Panc1 (cell line): ENCODE measurements around the gene HLA-DRB5. TPM values are rescaled to one million over a fixed set of nuclear protein-coding genes. Genes with fewer than 3 reads are reported as not detected.

ENCODE experiments used
- ATAC-seq: fragments of 200-7000 bp; cut with Tn5 transposase; 2 replicates; pipeline ENCODE4 v1.9.1; 2020; ENCODE audit warnings: mild to moderate bottlenecking, moderate library complexity
- BruUV-seq: library from RNA; stranded (reverse); fragments of 400-500 nt; replicated peaks from 2 replicates; lab custom pipeline; 2021; lab: Mats Ljungman, UMichigan
- CTCF ChIA-PET: fragments of 300-600 bp; sonication (Branson Sonifier 250); formaldehyde crosslinking; loops from one replicate; lab custom pipeline; 2022; ENCODE audit warnings: antibody characterized with exemption; lab: Charles Lee
- POLR2A ChIA-PET: fragments of 300-600 bp; sonication (Branson Sonifier 250); formaldehyde crosslinking; loops from one replicate; lab custom pipeline; 2022; ENCODE audit warnings: antibody characterized with exemption; lab: Charles Lee
- DNase-seq: peaks from one replicate; pipeline ENCODE4 v3.0.0-alpha.2; 2010; ENCODE audit warnings: low read depth, low spot score
- H3K27ac ChIP-seq: 2 replicates; pipeline ENCODE4 v1.5.1; 2011; ENCODE audit warnings: mild to moderate bottlenecking, low read length, inconsistent platforms
- H3K27me3 ChIP-seq: fragments of 200-500 bp; sonication (Bioruptor generic); 2 replicates; pipeline ENCODE4 v1.6.0; 2014; ENCODE audit warnings: low read length, inconsistent platforms; ENCODE audit not compliant: control insufficient read depth, insufficient read depth
- H3K36me3 ChIP-seq: fragments of 200-500 bp; sonication (Bioruptor generic); 2 replicates; pipeline ENCODE4 v1.5.1; 2014; ENCODE audit warnings: inconsistent platforms, mild to moderate bottlenecking, low read length, moderate library complexity; ENCODE audit not compliant: control insufficient read depth, insufficient read depth
- H3K4me1 ChIP-seq: 2 replicates; pipeline ENCODE4 v1.5.1; 2011; ENCODE audit warnings: inconsistent platforms, mild to moderate bottlenecking, low read length, moderate library complexity; ENCODE audit not compliant: control insufficient read depth, insufficient read depth
- H3K4me3 ChIP-seq, 2 experiments: 2 replicates each; pipeline ENCODE4 v1.5.1; 2011 to 2012; ENCODE audit warnings: low read depth in 2 of 2, low read length in 2 of 2, mild to moderate bottlenecking in 2 of 2, inconsistent platforms in 1 of 2, moderate library complexity in 1 of 2
- H3K9me3 ChIP-seq: fragments of 200-500 bp; sonication (Bioruptor generic); 2 replicates; pipeline ENCODE4 v1.5.1; 2014; ENCODE audit warnings: low read depth, mild to moderate bottlenecking, inconsistent platforms, low read length, moderate library complexity; ENCODE audit not compliant: control insufficient read depth, insufficient read depth
- POLR2AphosphoS5 ChIP-seq: IDR thresholded peaks from 2 replicates; pipeline ENCODE4 v1.6.1; 2012; ENCODE audit warnings: mild to moderate bottlenecking, low read depth, low read length, moderate library complexity
- REST ChIP-seq, 2 experiments: IDR thresholded peaks; 2 replicates each; pipeline ENCODE4 v1.6.1; 2011 to 2012; ENCODE audit warnings: low read depth in 2 of 2, control low read depth in 1 of 2, low read length in 1 of 2, mild to moderate bottlenecking in 1 of 2, moderate library complexity in 1 of 2; ENCODE audit not compliant: insufficient read depth in 1 of 2
- SIN3A ChIP-seq: IDR thresholded peaks from 2 replicates; pipeline ENCODE4 v1.6.1; 2012; ENCODE audit warnings: low read depth, mild to moderate bottlenecking, low read length, moderate library complexity, borderline replicate concordance; ENCODE audit not compliant: insufficient read depth
- TCF7L2 ChIP-seq: IDR thresholded peaks from 2 replicates; pipeline ENCODE4 v1.6.1; 2011; ENCODE audit warnings: mild to moderate bottlenecking, low read depth, low read length, inconsistent platforms
- in situ Hi-C: cut with HindIII; loops from 2 replicates; pipeline ENCODE4 v1.10.0; 2016; ENCODE audit warnings: low sequenced_read_pairs, low pct_unique_long_range_greater_than_20kb
- intact Hi-C: fragments of 100-400 bp; cut with micrococcal nuclease; formaldehyde crosslinking; loops from one replicate; pipeline ENCODE4 v1.10.0; 2022; ENCODE audit not compliant: unreplicated experiment
- total RNA-seq: library from RNA; stranded (reverse); gene quantifications from one replicate; pipeline ENCODE4 v1.2.1, GENCODE V29; 2021; ENCODE audit not compliant: unreplicated experiment
- TF ChIP-seq, protein P1 (sequence below): fragments of 450-650 bp; IDR thresholded peaks from 2 replicates; pipeline ENCODE4 v1.5.1; 2017; ENCODE audit warnings: mild to moderate bottlenecking

The HLA-DRB5 gene
- total RNA-seq, 1 experiment from 2014 or later = not detected

DNA sequence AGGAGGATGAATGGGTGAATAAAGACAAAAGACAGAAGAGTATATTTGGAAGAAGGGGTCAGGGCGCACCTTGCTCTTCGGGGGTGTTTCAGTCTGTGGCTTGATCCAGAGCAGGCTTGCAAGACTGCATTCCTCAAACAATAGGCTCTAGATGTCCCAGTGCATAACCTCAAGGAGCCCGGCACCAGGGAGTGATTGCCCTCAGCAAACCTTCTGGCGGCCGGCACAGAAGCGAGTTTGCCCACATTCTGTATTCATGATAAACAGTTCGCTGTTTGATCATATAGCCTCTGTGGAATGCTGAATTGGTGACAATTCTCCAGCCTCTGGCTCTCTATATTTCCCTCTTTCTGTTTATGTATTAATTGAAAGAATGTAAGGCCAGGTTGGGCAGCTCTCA, 29.7 kb upstream of the HLA-DRB5 start:
- CTCF ChIA-PET = no interaction called here
- H3K36me3 ChIP-seq = no peaks in the 10 kb centered on the region
- no peak for ATAC-seq
- no peaks in the 10 kb centered on the region for H3K9me3 ChIP-seq
- intact Hi-C loops (no loop called here), in situ Hi-C loops (no loop called here)
- H3K4me1 ChIP-seq = no peaks in the 10 kb centered on the region
- no peak for DNase-seq
- POLR2A ChIA-PET = no interaction called here
- H3K4me3 ChIP-seq = no peak overlapping the region
- H3K27ac ChIP-seq = no peak overlapping the region
- BruUV-seq = no TSS peak
- TF ChIP-seq TCF7L2 (no peak), SIN3A (no peak), POLR2AphosphoS5 (no peak), REST (IDR thresholded peaks at IDR 0.05; ENCODE audit: insufficient read depth in 1 of 2, low read depth in 2 of 2, low read length in 1 of 2) (no peak)
- TF ChIP-seq, protein P1, sequence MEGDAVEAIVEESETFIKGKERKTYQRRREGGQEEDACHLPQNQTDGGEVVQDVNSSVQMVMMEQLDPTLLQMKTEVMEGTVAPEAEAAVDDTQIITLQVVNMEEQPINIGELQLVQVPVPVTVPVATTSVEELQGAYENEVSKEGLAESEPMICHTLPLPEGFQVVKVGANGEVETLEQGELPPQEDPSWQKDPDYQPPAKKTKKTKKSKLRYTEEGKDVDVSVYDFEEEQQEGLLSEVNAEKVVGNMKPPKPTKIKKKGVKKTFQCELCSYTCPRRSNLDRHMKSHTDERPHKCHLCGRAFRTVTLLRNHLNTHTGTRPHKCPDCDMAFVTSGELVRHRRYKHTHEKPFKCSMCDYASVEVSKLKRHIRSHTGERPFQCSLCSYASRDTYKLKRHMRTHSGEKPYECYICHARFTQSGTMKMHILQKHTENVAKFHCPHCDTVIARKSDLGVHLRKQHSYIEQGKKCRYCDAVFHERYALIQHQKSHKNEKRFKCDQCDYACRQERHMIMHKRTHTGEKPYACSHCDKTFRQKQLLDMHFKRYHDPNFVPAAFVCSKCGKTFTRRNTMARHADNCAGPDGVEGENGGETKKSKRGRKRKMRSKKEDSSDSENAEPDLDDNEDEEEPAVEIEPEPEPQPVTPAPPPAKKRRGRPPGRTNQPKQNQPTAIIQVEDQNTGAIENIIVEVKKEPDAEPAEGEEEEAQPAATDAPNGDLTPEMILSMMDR = no peak
- H3K27me3 ChIP-seq = no peaks in the 10 kb centered on the region

DNA sequence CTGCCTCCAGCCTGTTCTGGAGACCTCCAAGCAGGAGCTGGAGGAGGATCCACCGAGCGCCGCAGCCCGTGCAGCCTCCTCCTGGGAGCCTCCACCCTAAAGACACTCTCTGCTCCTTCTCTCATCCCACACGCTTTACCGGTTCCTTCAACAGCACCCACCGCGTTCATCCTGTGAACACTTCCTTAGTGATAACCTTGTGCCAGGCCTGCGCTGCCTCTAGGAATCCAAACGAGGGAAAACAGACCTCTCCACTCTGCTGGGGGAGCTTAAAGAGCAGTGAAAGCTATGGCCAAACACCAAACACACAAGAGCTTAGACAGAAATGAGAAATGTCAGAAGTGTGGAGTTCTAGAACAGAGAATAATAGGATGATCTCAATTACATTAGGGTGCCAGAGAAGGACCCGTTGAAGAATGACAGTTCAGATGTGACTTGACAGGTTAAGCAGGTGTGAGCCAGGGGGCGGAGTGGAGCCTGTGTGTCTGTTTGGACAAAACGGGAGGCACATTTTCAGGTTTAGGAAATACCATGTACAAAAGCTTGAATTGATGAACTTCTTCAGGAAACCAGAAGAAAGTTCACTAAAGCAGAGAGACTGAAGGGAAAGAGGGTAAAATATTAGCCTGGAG, 28.5 kb upstream of the HLA-DRB5 start:
- intact Hi-C loops (no loop called here), in situ Hi-C loops (no loop called here)
- POLR2A ChIA-PET = no interaction called here
- no peaks in the 10 kb centered on the region for H3K9me3 ChIP-seq
- ATAC-seq = peak; percentile 51; the same call in 1 of the 2 replicates
- no peak overlapping the region for H3K4me3 ChIP-seq
- CTCF ChIA-PET = no interaction called here
- no peak for DNase-seq
- TF ChIP-seq REST (IDR thresholded peaks at IDR 0.05; ENCODE audit: insufficient read depth in 1 of 2, low read depth in 2 of 2, low read length in 1 of 2) = no peak
- H3K36me3 ChIP-seq = no peaks in the 10 kb centered on the region
- no peak overlapping the region for H3K27ac ChIP-seq
- no peaks in the 10 kb centered on the region for H3K27me3 ChIP-seq
- BruUV-seq = no TSS peak
- no peaks in the 10 kb centered on the region for H3K4me1 ChIP-seq
